ENCODE results near the gene USF2. TPM values are rescaled to one million over a fixed set of nuclear protein-coding genes. Genes with fewer than 3 reads are reported as not detected.

USF2 gene
- total RNA-seq, 1 donor from 2014 or later, result 137 TPM

- no peaks in the 10 kb centered on the region for H3K27me3 Mint-ChIP-seq (ENCODE audit: low read depth)
- no peak overlapping the region for H3K4me3 Mint-ChIP-seq
- H3K27ac Mint-ChIP-seq, result no peak overlapping the region
- H3K9me3 Mint-ChIP-seq, result no peaks in the 10 kb centered on the region
- no peak for TF ChIP-seq CTCF (IDR thresholded peaks at IDR 0.05; ENCODE audit: unreplicated experiment)
- peak in 1 of 2 experiments; percentile 36 for DNase-seq (ENCODE audit: low spot score in 2 of 2, unreplicated experiment in 2 of 2)
- H3K36me3 Mint-ChIP-seq, result peaks cover 7% of the 10 kb centered on the region
- peaks cover 23% of the 10 kb centered on the region for H3K4me1 Mint-ChIP-seq
Observed at GRCh38 chr19:35261356-35262100, 7.2 kb upstream of the USF2 start.

- Mint-ChIP-seq H3K36me3 (peaks cover 7% of the 10 kb centered on the region), H3K27ac (no peak overlapping the region), H3K4me3 (no peak overlapping the region), H3K27me3 (ENCODE audit: low read depth) (no peaks in the 10 kb centered on the region), H3K4me1 (peaks cover 20% of the 10 kb centered on the region), H3K9me3 (no peaks in the 10 kb centered on the region)
- peak in 1 of 2 experiments; percentile 33 for DNase-seq (ENCODE audit: low spot score in 2 of 2, unreplicated experiment in 2 of 2)
- no peak for TF ChIP-seq CTCF (IDR thresholded peaks at IDR 0.05; ENCODE audit: unreplicated experiment)
Observed at GRCh38 chr19:35262101-35262761, 6.5 kb upstream of the USF2 start.

GRCh38 chr19:35264268-35265125 is 4.3 kb upstream of the USF2 start:
- H3K36me3 Mint-ChIP-seq, result peaks cover 7% of the 10 kb centered on the region
- H3K9me3 Mint-ChIP-seq, result no peaks in the 10 kb centered on the region
- H3K27ac Mint-ChIP-seq, result peak overlapping the region; percentile 17
- H3K4me3 Mint-ChIP-seq, result no peak overlapping the region
- no peak for DNase-seq (ENCODE audit: low spot score in 2 of 2, unreplicated experiment in 2 of 2)
- H3K27me3 Mint-ChIP-seq (ENCODE audit: low read depth), result no peaks in the 10 kb centered on the region
- peaks cover 14% of the 10 kb centered on the region for H3K4me1 Mint-ChIP-seq
- no peak for TF ChIP-seq CTCF (IDR thresholded peaks at IDR 0.05; ENCODE audit: unreplicated experiment)

GRCh38 chr19:35265126-35265899 is 3.4 kb upstream of the USF2 start:
- no peak for DNase-seq (ENCODE audit: low spot score in 2 of 2, unreplicated experiment in 2 of 2)
- no peak for TF ChIP-seq CTCF (IDR thresholded peaks at IDR 0.05; ENCODE audit: unreplicated experiment)
- H3K4me1 Mint-ChIP-seq, result peaks cover 19% of the 10 kb centered on the region
- H3K9me3 Mint-ChIP-seq, result no peaks in the 10 kb centered on the region
- no peaks in the 10 kb centered on the region for H3K27me3 Mint-ChIP-seq (ENCODE audit: low read depth)
- H3K4me3 Mint-ChIP-seq, result peak overlapping the region; percentile 93
- H3K27ac Mint-ChIP-seq, result peak overlapping the region; percentile 86
- peaks cover 4% of the 10 kb centered on the region for H3K36me3 Mint-ChIP-seq

- no peak for DNase-seq (ENCODE audit: low spot score in 2 of 2, unreplicated experiment in 2 of 2)
Observed at GRCh38 chr19:35265900-35266519, 2.8 kb upstream of the USF2 start.

More at GRCh38 chr19:35265900-35266519, 2.8 kb upstream of the USF2 start:
- peak overlapping the region; percentile 86 for H3K27ac Mint-ChIP-seq
- peak overlapping the region; percentile 93 for H3K4me3 Mint-ChIP-seq
- H3K27me3 Mint-ChIP-seq (ENCODE audit: low read depth), result no peaks in the 10 kb centered on the region
- peaks cover 19% of the 10 kb centered on the region for H3K4me1 Mint-ChIP-seq
- no peak for TF ChIP-seq CTCF (IDR thresholded peaks at IDR 0.05; ENCODE audit: unreplicated experiment)
- peaks cover 3% of the 10 kb centered on the region for H3K36me3 Mint-ChIP-seq
- no peaks in the 10 kb centered on the region for H3K9me3 Mint-ChIP-seq

All from mesothelial cell of epicardium (in vitro differentiated cells).